Endothelial cell of umbilical vein (primary cell): Measurements from ENCODE around the gene DLGAP1. TPM values are rescaled to one million over a fixed set of nuclear protein-coding genes. Genes with fewer than 3 reads are reported as not detected.

Experiments
- BruUV-seq: library from RNA; stranded (reverse); fragments of 400-500 nt; replicated peaks from 2 replicates; lab custom pipeline; 2021; lab: Mats Ljungman, UMichigan
- CTCF ChIA-PET: fragments of 300-600, 350-600 bp; sonication (Branson Sonifier 250); formaldehyde crosslinking; loops from one replicate; lab custom pipeline; 2021; ENCODE audit warnings: antibody characterized with exemption, inconsistent platforms; lab: Charles Lee
- POLR2A ChIA-PET: fragments of 300-600, 350-600 bp; sonication (Branson Sonifier 250); formaldehyde crosslinking; loops from one replicate; lab custom pipeline; 2021; ENCODE audit warnings: antibody characterized with exemption, inconsistent platforms; lab: Charles Lee
- DNase-seq: peaks from one replicate; pipeline ENCODE4 v3.0.0-alpha.2; 2011; ENCODE audit warnings: low read depth, low spot score
- FAIRE-seq: peaks from 2 replicates; lab custom pipeline; 2011; peaks lifted over from hg19 to GRCh38; lab: Jason Lieb, UNC
- H2AFZ ChIP-seq: 2 replicates; pipeline ENCODE4 v1.6.0; 2012; ENCODE audit warnings: low read depth, low read length, control low read depth, inconsistent platforms
- H3K27ac ChIP-seq: 2 replicates; pipeline ENCODE4 v1.5.1; 2011; ENCODE audit warnings: low read depth, mild to moderate bottlenecking, control low read depth, low read length, moderate library complexity; ENCODE audit not compliant: insufficient read depth
- H3K27me3 ChIP-seq, 2 experiments: 2 replicates each; pipeline versions ENCODE4 v1.6.0 to v1.6.1; 2011; ENCODE audit warnings: low read length in 2 of 2, mixed read lengths in 1 of 2; ENCODE audit not compliant: control insufficient read depth in 2 of 2, insufficient read depth in 2 of 2
- H3K36me3 ChIP-seq, 2 experiments: 2 replicates in 1 of 2; 3 replicates in 1 of 2; pipeline ENCODE4 v1.5.1; 2011; ENCODE audit warnings: low read length in 2 of 2, mild to moderate bottlenecking in 1 of 2, moderate library complexity in 1 of 2; ENCODE audit not compliant: control insufficient read depth in 2 of 2, insufficient read depth in 2 of 2; ENCODE audit errors: extremely low read depth in 1 of 2
- H3K4me1 ChIP-seq: 3 replicates; pipeline ENCODE4 v1.5.1; 2011; ENCODE audit warnings: mild to moderate bottlenecking, low read length; ENCODE audit not compliant: control insufficient read depth, insufficient read depth; ENCODE audit errors: extremely low read depth
- H3K4me2 ChIP-seq: 2 replicates; pipeline ENCODE4 v1.6.1; 2011; ENCODE audit warnings: low read length, control low read depth, mixed read lengths; ENCODE audit not compliant: insufficient read depth
- H3K4me3 ChIP-seq, 3 experiments: fragments of 200-600 bp in 1 of 3; sonication (generic), shearing (Covaris generic) in 1 of 3; replicated peaks in 1 of 3; 2 replicates each; pipeline ENCODE4 v1.5.1; 2011 to 2016; ENCODE audit warnings: control low read depth in 3 of 3, low read length in 3 of 3, mild to moderate bottlenecking in 2 of 3, inconsistent platforms in 1 of 3, low read depth in 1 of 3, moderate library complexity in 1 of 3; ENCODE audit not compliant: insufficient read depth in 1 of 3
- H3K79me2 ChIP-seq: 2 replicates; pipeline ENCODE4 v1.6.0; 2012; ENCODE audit warnings: low read length, inconsistent platforms; ENCODE audit not compliant: control insufficient read depth, insufficient read depth
- H3K9ac ChIP-seq: replicated peaks from 2 replicates; pipeline ENCODE3; 2011; ENCODE audit warnings: low read length, control low read depth; ENCODE audit not compliant: insufficient read depth; ENCODE audit errors: extremely low read depth
- H3K9me1 ChIP-seq: replicated peaks from 3 replicates; pipeline ENCODE4 v1.6.0; 2011; ENCODE audit warnings: mild to moderate bottlenecking, low read length; ENCODE audit not compliant: control insufficient read depth, insufficient read depth; ENCODE audit errors: extremely low read depth
- H3K9me3 ChIP-seq: replicated peaks from 2 replicates; pipeline ENCODE4 v1.5.1; 2012; ENCODE audit warnings: low read length, inconsistent platforms; ENCODE audit not compliant: control insufficient read depth, insufficient read depth
- H4K20me1 ChIP-seq: replicated peaks from 2 replicates; pipeline ENCODE3; 2011; ENCODE audit warnings: mild to moderate bottlenecking, low read length; ENCODE audit not compliant: control insufficient read depth, insufficient read depth; ENCODE audit errors: extremely low read depth
- CTCF ChIP-seq, 2 donors: IDR thresholded peaks; 1 replicate in 1 of 2; 2 replicates in 1 of 2; pipeline ENCODE4 v1.5.1; 2011; ENCODE audit warnings: low read length in 2 of 2, mild to moderate bottlenecking in 2 of 2, moderate library complexity in 2 of 2, control low read depth in 1 of 2, inconsistent platforms in 1 of 2, low read depth in 1 of 2; ENCODE audit not compliant: insufficient read depth in 1 of 2; ENCODE audit errors: extremely low read depth in 1 of 2
- EZH2 ChIP-seq: IDR thresholded peaks from 2 replicates; pipeline ENCODE4 v1.6.1; 2012; ENCODE audit warnings: borderline replicate concordance, low read depth, mild to moderate bottlenecking, moderate library complexity, low read length, inconsistent platforms; ENCODE audit not compliant: severe bottlenecking
- FOS ChIP-seq: IDR thresholded peaks from 2 replicates; pipeline ENCODE4 v1.6.1; 2011; ENCODE audit warnings: mild to moderate bottlenecking, low read length, moderate library complexity, borderline replicate concordance; ENCODE audit not compliant: insufficient read depth
- GATA2 ChIP-seq: IDR thresholded peaks from 2 replicates; pipeline ENCODE4 v1.7.0; 2011; ENCODE audit warnings: low read depth, mild to moderate bottlenecking, moderate library complexity, mixed read lengths, low read length; ENCODE audit not compliant: insufficient read length, insufficient read depth
- JUN ChIP-seq: IDR thresholded peaks from 2 replicates; pipeline ENCODE4 v1.6.1; 2011; ENCODE audit warnings: borderline replicate concordance, low read depth; ENCODE audit not compliant: insufficient read length, insufficient read depth
- MYC ChIP-seq: IDR thresholded peaks from one replicate; pipeline ENCODE4 v1.6.1; 2011; ENCODE audit warnings: mild to moderate bottlenecking, low read depth, low read length
- POLR2A ChIP-seq: IDR thresholded peaks from 2 replicates; pipeline ENCODE4 v1.6.1; 2012; ENCODE audit warnings: low read depth, mild to moderate bottlenecking, control low read depth, low read length
- POLR2AphosphoS5 ChIP-seq: IDR thresholded peaks from 2 replicates; pipeline ENCODE4 v1.6.1; 2012; ENCODE audit warnings: low read depth, mild to moderate bottlenecking, control low read depth, low read length, moderate library complexity; ENCODE audit not compliant: insufficient read depth
- dilution Hi-C: fragments of 300-500 bp; cut with MboI; formaldehyde crosslinking; loops from one replicate; pipeline ENCODE4 v1.15.0; 2019; ENCODE audit warnings: low sequenced_read_pairs; ENCODE audit not compliant: extremely low pct_ligation_motif_present
- intact Hi-C: fragments of 100-400 bp; cut with micrococcal nuclease; formaldehyde crosslinking; loops from one replicate; pipeline ENCODE4 v1.10.0; 2022
- polyA plus RNA-seq, 4 experiments: library from polyadenylated mRNA; depleted of rRNA in 3 of 4; stranded (reverse) in 3 of 4; unstranded in 1 of 4; fragments of >200 nt; gene quantifications; 2 replicates each; pipeline versions ENCODE4 v1.2.1 to v1.2.3, GENCODE V29; 2011 to 2012; ENCODE audit warnings: missing spikeins in 1 of 4
- total RNA-seq: library from RNA; stranded (reverse); gene quantifications from 2 replicates; pipeline ENCODE4 v1.2.3, GENCODE V29; 2021
- TF ChIP-seq, protein P1 (sequence below): IDR thresholded peaks from 2 replicates; pipeline ENCODE4 v1.6.1; 2011; ENCODE audit not compliant: insufficient read depth, insufficient read length

Gene DLGAP1
- total and polyA plus RNA-seq, 2 donors (not counting 3 experiments of a cell fraction or from before 2014, with no cell fraction given), result 0.04 TPM; not detected in 1

GRCh38 chr18:4237664-4238041 is 217.5 kb downstream of the DLGAP1 start:
- TF ChIP-seq JUN, result no peak
- no peak for TF ChIP-seq CTCF (IDR thresholded peaks at IDR 0.05; ENCODE audit: extremely low read depth in 1 of 2, insufficient read depth in 1 of 2, low read depth in 1 of 2, low read length in 2 of 2)
- TF ChIP-seq POLR2AphosphoS5, result no peak
- TF ChIP-seq EZH2, result no peak
- no peak for TF ChIP-seq FOS
- no peak for TF ChIP-seq POLR2A
- TF ChIP-seq, protein P1, sequence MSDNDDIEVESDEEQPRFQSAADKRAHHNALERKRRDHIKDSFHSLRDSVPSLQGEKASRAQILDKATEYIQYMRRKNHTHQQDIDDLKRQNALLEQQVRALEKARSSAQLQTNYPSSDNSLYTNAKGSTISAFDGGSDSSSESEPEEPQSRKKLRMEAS, result no peak
- TF ChIP-seq MYC, result no peak
- TF ChIP-seq GATA2, result no peak
- Histone ChIP-seq H2AFZ (no peak overlapping the region), H3K27me3 (no peaks in the 10 kb centered on the region), H3K27ac (no peak overlapping the region), H3K9ac (no peak overlapping the region), H3K4me3 (no peak overlapping the region), H4K20me1 (no peaks in the 10 kb centered on the region), H3K9me3 (no peaks in the 10 kb centered on the region), H3K36me3 (no peaks in the 10 kb centered on the region), H3K9me1 (no peaks in the 10 kb centered on the region), H3K4me2 (no peak overlapping the region), H3K79me2 (no peaks in the 10 kb centered on the region), H3K4me1 (no peaks in the 10 kb centered on the region)
- DNase-seq (no peak), FAIRE-seq (no peak)
- intact Hi-C loops (no loop called here), dilution Hi-C loops (no loop called here)
- ChIA-PET CTCF (no interaction called here), POLR2A (no interaction called here)
- no TSS peak for BruUV-seq
